ENCODE data around the gene PSMA5.

PSMA5 gene

GRCh38 chr1:109394591-109395281 lies 31.5 kb downstream of the PSMA5 start:
- Histone ChIP-seq H2AFZ (ENCODE audit: low read depth) (no peak overlapping the region), H3K9ac (no peak overlapping the region), H3K79me2 (ENCODE audit: insufficient read depth, low read depth) (peaks cover 6% of the 10 kb centered on the region; the same call in 1 of the 2 replicates), H3K27me3 (ENCODE audit: insufficient read depth, low read depth) (peaks cover 9% of the 10 kb centered on the region), H3K4me1 (ENCODE audit: low read depth, poor library complexity, severe bottlenecking) (peaks cover 73% of the 10 kb centered on the region), H4K20me1 (ENCODE audit: insufficient read depth) (no peaks in the 10 kb centered on the region), H3K27ac (no peak overlapping the region), H3K4me2 (no peak overlapping the region), H3K4me3 (IDR thresholded peaks at IDR 0.05; ENCODE audit: insufficient read depth, low read depth, low read length) (no peak overlapping the region), H3K36me3 (ENCODE audit: insufficient read depth) (no peaks in the 10 kb centered on the region)
- TF ChIP-seq CTCF (conservative IDR thresholded peaks at IDR 0.05; ENCODE audit: low read depth, low read length), result no peak

GRCh38 chr1:109393617-109394233 lies 32.5 kb downstream of the PSMA5 start:
- H3K27ac ChIP-seq, result no peak overlapping the region
- H3K4me2 ChIP-seq, result peak overlapping the region; percentile 79
- H3K4me3 ChIP-seq (IDR thresholded peaks at IDR 0.05; ENCODE audit: insufficient read depth, low read depth, low read length), result no peak overlapping the region
- no peaks in the 10 kb centered on the region for H3K36me3 ChIP-seq (ENCODE audit: insufficient read depth)
- H3K9ac ChIP-seq, result no peak overlapping the region
- TF ChIP-seq CTCF (conservative IDR thresholded peaks at IDR 0.05; ENCODE audit: low read depth, low read length), result no peak
- H4K20me1 ChIP-seq (ENCODE audit: insufficient read depth), result no peaks in the 10 kb centered on the region
- peaks cover 64% of the 10 kb centered on the region for H3K4me1 ChIP-seq (ENCODE audit: low read depth, poor library complexity, severe bottlenecking)
- H3K27me3 ChIP-seq (ENCODE audit: insufficient read depth, low read depth), result peaks cover 9% of the 10 kb centered on the region
- H3K79me2 ChIP-seq (ENCODE audit: insufficient read depth, low read depth), result peaks cover 6% of the 10 kb centered on the region; the same call in 1 of the 2 replicates
- no peak overlapping the region for H2AFZ ChIP-seq (ENCODE audit: low read depth)

GRCh38 chr1:109392788-109393616 lies 33.2 kb downstream of the PSMA5 start:
- Histone ChIP-seq H3K79me2 (ENCODE audit: insufficient read depth, low read depth) (peaks cover 6% of the 10 kb centered on the region; the same call in 1 of the 2 replicates), H3K9ac (no peak overlapping the region), H3K4me1 (ENCODE audit: low read depth, poor library complexity, severe bottlenecking) (peaks cover 56% of the 10 kb centered on the region), H3K4me2 (peak overlapping the region; percentile 79), H3K27me3 (ENCODE audit: insufficient read depth, low read depth) (peaks cover 9% of the 10 kb centered on the region), H3K36me3 (ENCODE audit: insufficient read depth) (no peaks in the 10 kb centered on the region), H3K27ac (peak overlapping the region; percentile 40; the same call in 1 of the 2 replicates), H3K4me3 (IDR thresholded peaks at IDR 0.05; ENCODE audit: insufficient read depth, low read depth, low read length) (no peak overlapping the region), H2AFZ (ENCODE audit: low read depth) (no peak overlapping the region), H4K20me1 (ENCODE audit: insufficient read depth) (no peaks in the 10 kb centered on the region)
- no peak for TF ChIP-seq CTCF (conservative IDR thresholded peaks at IDR 0.05; ENCODE audit: low read depth, low read length)

GRCh38 chr1:109392037-109392787 lies 34.0 kb downstream of the PSMA5 start:
- H3K9ac ChIP-seq, result peak overlapping the region; percentile 17; the same call in 1 of the 2 replicates

More at GRCh38 chr1:109392037-109392787, 34.0 kb downstream of the PSMA5 start:
- Histone ChIP-seq H3K27me3 (ENCODE audit: insufficient read depth, low read depth) (peaks cover 9% of the 10 kb centered on the region), H3K4me1 (ENCODE audit: low read depth, poor library complexity, severe bottlenecking) (peaks cover 56% of the 10 kb centered on the region), H3K4me2 (peak overlapping the region; percentile 79), H4K20me1 (ENCODE audit: insufficient read depth) (no peaks in the 10 kb centered on the region), H3K27ac (peak overlapping the region; percentile 40), H3K36me3 (ENCODE audit: insufficient read depth) (no peaks in the 10 kb centered on the region), H3K4me3 (IDR thresholded peaks at IDR 0.05; ENCODE audit: insufficient read depth, low read depth, low read length) (peak overlapping the region; percentile 73), H3K79me2 (ENCODE audit: insufficient read depth, low read depth) (peaks cover 6% of the 10 kb centered on the region; the same call in 1 of the 2 replicates), H2AFZ (ENCODE audit: low read depth) (peak overlapping the region; percentile 19; the same call in 1 of the 2 replicates)
- TF ChIP-seq CTCF (conservative IDR thresholded peaks at IDR 0.05; ENCODE audit: low read depth, low read length), result no peak

Measured in KMS-11 (cell line).